NB4 (cell line): ENCODE results near the gene SERPING1.
A peak's percentile ranks its signal among the peaks of the same experiment; 100 is the strongest.

Experiments
- DNase-seq: peaks from one replicate; pipeline ENCODE4 v3.0.0; 2010; ENCODE audit warnings: low read depth
- H3K4me3 ChIP-seq: one replicate; pipeline ENCODE4 v1.5.1; 2011; ENCODE audit warnings: mild to moderate bottlenecking, low read depth, low read length, moderate library complexity
- CTCF ChIP-seq: IDR thresholded peaks from one replicate; pipeline ENCODE4 v1.5.1; 2012; ENCODE audit warnings: low read depth, low read length
- MYC ChIP-seq: IDR thresholded peaks from 2 replicates; pipeline ENCODE4 v1.6.1; 2011; ENCODE audit warnings: low read depth, low read length
- POLR2A ChIP-seq: IDR thresholded peaks from 2 replicates; pipeline ENCODE4 v1.6.1; 2011; ENCODE audit warnings: mild to moderate bottlenecking; ENCODE audit not compliant: insufficient read length; ENCODE audit errors: extremely low read depth
- TF ChIP-seq, protein P1 (sequence below): IDR thresholded peaks from 2 replicates; pipeline ENCODE4 v1.6.1; 2011; ENCODE audit warnings: low read depth, low read length

Gene SERPING1

GRCh38 chr11:57644748-57645688 is 47.5 kb downstream of the SERPING1 start:
- TF ChIP-seq CTCF (peak; percentile 91), MYC (no peak), POLR2A (no peak)
- TF ChIP-seq, protein P1, sequence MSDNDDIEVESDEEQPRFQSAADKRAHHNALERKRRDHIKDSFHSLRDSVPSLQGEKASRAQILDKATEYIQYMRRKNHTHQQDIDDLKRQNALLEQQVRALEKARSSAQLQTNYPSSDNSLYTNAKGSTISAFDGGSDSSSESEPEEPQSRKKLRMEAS: no peak
- DNase-seq: peak; percentile 85

GRCh38 chr11:57645689-57646085 is 48.2 kb downstream of the SERPING1 start:
- no peak overlapping the region for H3K4me3 ChIP-seq
- TF ChIP-seq, protein P1: no peak
- TF ChIP-seq CTCF: no peak
- TF ChIP-seq MYC: no peak
- TF ChIP-seq POLR2A: no peak
- no peak for DNase-seq

More at GRCh38 chr11:57644748-57645688, 47.5 kb downstream of the SERPING1 start:
- no peak overlapping the region for H3K4me3 ChIP-seq

- DNase-seq: peak; percentile 32
- TF ChIP-seq MYC (no peak), POLR2A (no peak), CTCF (no peak)
- TF ChIP-seq, protein P1: no peak
Measured at GRCh38 chr11:57646194-57646798, 48.8 kb downstream of the SERPING1 start.

GRCh38 chr11:57646799-57647303 is 49.4 kb downstream of the SERPING1 start:
- H3K4me3 ChIP-seq: no peak overlapping the region
- no peak for DNase-seq
- TF ChIP-seq CTCF (no peak), POLR2A (no peak), MYC (no peak)
- TF ChIP-seq, protein P1: no peak

More at GRCh38 chr11:57646194-57646798, 48.8 kb downstream of the SERPING1 start:
- H3K4me3 ChIP-seq: no peak overlapping the region

DNA sequence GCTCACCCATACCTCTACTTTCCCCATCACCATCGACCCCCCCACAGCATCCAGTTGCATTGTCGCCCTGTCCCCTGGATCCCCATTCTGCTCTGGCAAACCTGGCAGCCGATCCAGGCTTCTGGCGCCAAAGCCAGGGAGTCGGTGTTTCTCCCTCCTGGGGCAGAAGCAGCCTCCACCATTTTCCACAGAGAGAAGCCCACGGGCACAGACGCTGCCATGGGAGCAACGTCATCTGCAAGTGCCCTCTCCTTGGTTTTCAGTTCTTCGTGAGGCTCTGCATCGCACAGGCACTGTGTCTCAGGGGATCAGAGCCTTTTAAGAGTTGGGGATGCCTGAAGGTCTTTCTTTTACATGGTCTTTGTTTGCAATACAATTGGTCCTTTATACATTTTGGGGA is 49.9 kb downstream of the SERPING1 start:
- TF ChIP-seq, protein P1: no peak
- no peak for TF ChIP-seq CTCF
- TF ChIP-seq POLR2A: no peak
- TF ChIP-seq MYC: no peak
- no peak for DNase-seq

More for the DNA sequence above, 49.9 kb downstream of the SERPING1 start:
- H3K4me3 ChIP-seq: no peak overlapping the region
